Right atrium auricular region (tissue), 2 donors: Measurements from ENCODE around the gene C5orf46. TPM values are rescaled to one million over a fixed set of nuclear protein-coding genes. Genes with fewer than 3 reads are reported as not detected.
"Not testable (repeated sequence)": the region's sequence is repeated elsewhere in the genome, so short reads cannot be mapped to it uniquely, and the experiment has no call there.

Source experiments
- DNase-seq: peaks from one replicate; pipeline ENCODE4 v3.0.0-alpha.2; 2019; ENCODE audit warnings: low spot score
- H3K27ac ChIP-seq, 2 donors: fragments of 200-600 bp; sonication (generic); 1 replicate in 1 of 2; 2 replicates in 1 of 2; pipeline ENCODE4 v1.5.1; 2016 to 2019
- H3K27me3 ChIP-seq, 2 donors: fragments of 200-600 bp; sonication (generic); one replicate each; pipeline versions ENCODE4 v1.5.1 to v1.6.0; 2017 to 2019
- H3K36me3 ChIP-seq: fragments of 200-600 bp; sonication (generic); one replicate; pipeline ENCODE4 v1.5.1; 2016
- H3K4me1 ChIP-seq, 2 donors: fragments of 200-600 bp; sonication (generic); one replicate each; pipeline versions ENCODE4 v1.5.1 to v1.6.0; 2017 to 2019
- H3K4me3 ChIP-seq, 2 donors: fragments of 200-600 bp; sonication (generic); 1 replicate in 1 of 2; 2 replicates in 1 of 2; pipeline ENCODE4 v1.5.1; 2017 to 2019; ENCODE audit warnings: mild to moderate bottlenecking in 1 of 2, moderate library complexity in 1 of 2
- H3K9me3 ChIP-seq, 2 donors: fragments of 200-600 bp; sonication (generic); one replicate each; pipeline ENCODE4 v1.5.1; 2019
- total RNA-seq, 2 donors: library from RNA; depleted of rRNA; stranded (reverse); fragments of >200 nt; gene quantifications; one replicate each; pipeline ENCODE4 v1.1.0, GENCODE V29; 2016
- TF ChIP-seq, protein P1 (sequence below), 2 donors: fragments of 200-600 bp; sonication (generic); IDR thresholded peaks; one replicate each; pipeline ENCODE4 v1.5.1; 2019; ENCODE audit warnings: antibody characterized with exemption in 2 of 2

The C5orf46 gene
- 1 to 10 TPM in 1 of 2 donors, not detected in 1; 2.7 TPM for total RNA-seq

DNA sequence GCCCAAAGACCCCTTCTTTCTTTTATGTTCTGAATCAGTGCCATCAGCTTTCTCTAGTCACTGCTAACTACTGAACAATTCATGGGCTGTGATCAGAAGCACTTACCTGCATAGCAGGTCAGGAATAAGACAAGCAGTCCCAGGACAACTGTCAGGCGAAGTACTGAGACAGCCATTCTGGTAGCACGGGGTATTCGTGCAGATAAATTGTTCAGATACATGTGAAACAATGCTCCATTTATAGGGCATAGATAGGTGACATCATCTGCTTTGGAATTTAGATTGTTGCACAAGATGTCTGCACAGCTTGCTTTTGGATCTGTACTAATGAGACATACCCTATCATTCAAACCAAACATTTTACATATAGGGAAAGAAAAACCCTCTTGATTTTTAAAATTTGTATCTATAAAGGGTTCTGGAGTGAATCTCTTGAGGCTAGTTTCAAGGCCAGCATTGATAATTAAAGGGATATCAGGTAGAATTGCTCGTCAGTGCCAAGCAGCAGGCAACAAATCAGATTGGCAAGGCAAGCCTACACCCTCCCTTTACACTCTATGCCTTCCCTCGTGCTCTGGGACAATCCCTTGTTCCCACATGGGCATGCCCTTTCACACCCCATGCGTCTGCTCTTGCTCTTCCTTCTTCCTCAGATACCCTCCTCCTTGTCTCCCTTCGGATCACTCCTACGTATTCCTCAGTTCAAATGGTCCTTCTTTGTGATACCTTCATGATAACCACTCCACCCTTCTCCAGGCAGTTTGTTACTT, at the start of gene C5orf46:
C5orf46 (minus strand) TSS at position 213 of the 770 bp plus-strand sequence; CDS start at position 176, 37 bp downstream.
- H3K4me3 ChIP-seq = no peak within 1 kb of the TSS
- DNase-seq = no peak
- peaks cover 0 to 15% of the 10 kb centered on the region in 2 donors for H3K4me1 ChIP-seq
- H3K36me3 ChIP-seq = no peaks in the 10 kb centered on the region
- H3K27ac ChIP-seq = peak within 1 kb of the TSS in 1 of 2 donors; percentile 19
- TF ChIP-seq, protein P1, sequence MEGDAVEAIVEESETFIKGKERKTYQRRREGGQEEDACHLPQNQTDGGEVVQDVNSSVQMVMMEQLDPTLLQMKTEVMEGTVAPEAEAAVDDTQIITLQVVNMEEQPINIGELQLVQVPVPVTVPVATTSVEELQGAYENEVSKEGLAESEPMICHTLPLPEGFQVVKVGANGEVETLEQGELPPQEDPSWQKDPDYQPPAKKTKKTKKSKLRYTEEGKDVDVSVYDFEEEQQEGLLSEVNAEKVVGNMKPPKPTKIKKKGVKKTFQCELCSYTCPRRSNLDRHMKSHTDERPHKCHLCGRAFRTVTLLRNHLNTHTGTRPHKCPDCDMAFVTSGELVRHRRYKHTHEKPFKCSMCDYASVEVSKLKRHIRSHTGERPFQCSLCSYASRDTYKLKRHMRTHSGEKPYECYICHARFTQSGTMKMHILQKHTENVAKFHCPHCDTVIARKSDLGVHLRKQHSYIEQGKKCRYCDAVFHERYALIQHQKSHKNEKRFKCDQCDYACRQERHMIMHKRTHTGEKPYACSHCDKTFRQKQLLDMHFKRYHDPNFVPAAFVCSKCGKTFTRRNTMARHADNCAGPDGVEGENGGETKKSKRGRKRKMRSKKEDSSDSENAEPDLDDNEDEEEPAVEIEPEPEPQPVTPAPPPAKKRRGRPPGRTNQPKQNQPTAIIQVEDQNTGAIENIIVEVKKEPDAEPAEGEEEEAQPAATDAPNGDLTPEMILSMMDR (IDR thresholded peaks at IDR 0.05) = no peak
- no peaks in the 10 kb centered on the region for H3K27me3 ChIP-seq
- no peaks in the 10 kb centered on the region for H3K9me3 ChIP-seq

DNA sequence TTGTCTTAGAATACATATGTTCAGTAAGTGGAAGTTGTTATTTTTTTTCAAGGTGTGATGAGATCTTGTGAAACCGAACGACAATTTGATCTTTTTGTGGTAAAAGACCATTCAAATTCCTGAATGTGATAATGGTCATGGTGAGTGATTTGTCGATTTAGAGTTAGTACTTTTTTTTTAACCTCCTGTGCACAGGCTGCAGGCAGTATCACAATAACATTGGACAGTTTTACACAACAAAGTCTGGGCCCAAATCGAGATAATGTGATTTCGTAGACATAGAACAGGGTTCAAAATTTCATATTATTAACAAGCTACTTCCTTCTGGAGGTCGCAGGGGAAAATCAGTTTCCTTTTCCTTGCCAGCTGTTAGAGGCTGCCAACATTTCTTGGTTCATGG, 48.6 kb upstream of the C5orf46 start:
- TF ChIP-seq, protein P1 (IDR thresholded peaks at IDR 0.05) = no peak
- DNase-seq = no peak
- H3K4me1 ChIP-seq = no peaks in the 10 kb centered on the region
- H3K9me3 ChIP-seq = no peaks in the 10 kb centered on the region
- H3K36me3 ChIP-seq = no peaks in the 10 kb centered on the region
- H3K27ac ChIP-seq = no peak overlapping the region
- H3K27me3 ChIP-seq = no peaks in the 10 kb centered on the region
- H3K4me3 ChIP-seq = no peak overlapping the region

DNA sequence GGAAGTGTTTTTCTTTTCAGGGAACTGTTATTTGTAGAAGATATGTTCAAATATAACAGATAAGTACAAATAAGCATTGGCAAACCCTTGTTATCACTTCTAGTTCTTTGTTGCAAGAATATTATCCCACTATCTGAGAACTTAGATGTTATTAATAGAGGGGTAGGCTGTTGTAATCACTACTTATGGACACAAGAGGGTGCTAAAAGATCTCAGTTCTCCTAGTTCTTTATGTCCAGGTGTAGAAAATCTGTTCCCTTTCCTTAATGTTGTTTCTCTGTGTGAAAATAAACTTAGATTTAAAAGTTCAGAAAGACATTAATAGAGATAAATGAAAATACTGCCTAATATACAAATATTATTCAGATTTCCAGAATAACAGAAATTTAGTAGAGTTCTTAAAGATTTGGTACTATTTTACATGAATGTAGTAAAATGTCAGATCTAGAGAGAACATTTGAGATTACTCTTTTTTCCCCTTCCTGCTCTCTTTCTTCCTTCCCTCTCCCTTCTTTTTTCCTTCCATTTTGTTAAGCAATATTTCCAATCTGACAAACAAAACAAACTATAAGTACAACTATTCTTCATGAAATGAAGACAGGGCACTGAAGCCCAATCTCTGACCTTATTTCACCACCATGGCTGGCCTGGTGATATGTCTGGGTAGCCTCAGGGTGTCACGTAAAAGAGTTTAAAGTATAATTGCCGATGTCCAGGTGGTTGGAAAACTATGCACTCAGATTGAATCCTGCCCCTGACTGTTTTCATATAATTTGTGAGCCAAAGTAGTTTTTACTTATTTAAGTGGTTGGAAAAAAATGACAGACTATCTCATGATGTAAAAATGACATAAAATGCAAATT, 43.6 kb upstream of the C5orf46 start:
- Histone ChIP-seq H3K27ac (no peak overlapping the region), H3K27me3 (no peaks in the 10 kb centered on the region), H3K4me1 (no peaks in the 10 kb centered on the region), H3K36me3 (no peaks in the 10 kb centered on the region), H3K4me3 (no peak overlapping the region), H3K9me3 (no peaks in the 10 kb centered on the region)
- TF ChIP-seq, protein P1 (IDR thresholded peaks at IDR 0.05) = peak; percentile 48 to 77
- no peak for DNase-seq

DNA sequence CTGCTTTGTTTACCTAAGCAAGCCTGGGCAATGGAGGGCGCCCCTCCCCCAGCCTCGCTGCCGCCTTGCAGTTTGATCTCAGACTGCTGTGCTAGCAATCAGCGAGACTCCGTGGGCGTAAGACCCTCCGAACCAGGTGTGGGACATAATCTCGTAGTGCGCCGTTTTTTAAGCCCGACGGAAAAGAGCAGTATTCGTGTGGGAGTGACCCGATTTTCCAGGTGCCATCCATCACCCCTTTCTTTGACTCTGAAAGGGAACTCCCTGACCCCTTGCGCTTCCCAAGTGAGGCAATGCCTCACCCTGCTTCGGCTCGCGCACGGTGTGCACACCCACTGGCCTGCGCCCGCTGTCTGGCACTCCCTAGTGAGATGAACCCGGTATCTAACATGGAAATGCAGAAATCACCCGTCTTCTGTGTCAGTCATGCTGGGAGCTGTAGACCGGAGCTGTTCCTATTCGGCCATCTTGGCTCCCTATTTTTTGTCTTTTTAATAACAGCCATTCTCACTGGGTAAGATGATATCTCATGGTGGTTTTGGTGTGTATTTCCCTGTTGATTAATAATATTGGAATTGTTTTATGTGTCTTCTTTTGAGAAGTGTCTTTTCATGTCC, 40.4 kb upstream of the C5orf46 start:
- H3K9me3 ChIP-seq, H3K4me1 ChIP-seq, H3K27me3 ChIP-seq, DNase-seq, H3K4me3 ChIP-seq, H3K27ac ChIP-seq, H3K36me3 ChIP-seq: not testable (repeated sequence)

DNA sequence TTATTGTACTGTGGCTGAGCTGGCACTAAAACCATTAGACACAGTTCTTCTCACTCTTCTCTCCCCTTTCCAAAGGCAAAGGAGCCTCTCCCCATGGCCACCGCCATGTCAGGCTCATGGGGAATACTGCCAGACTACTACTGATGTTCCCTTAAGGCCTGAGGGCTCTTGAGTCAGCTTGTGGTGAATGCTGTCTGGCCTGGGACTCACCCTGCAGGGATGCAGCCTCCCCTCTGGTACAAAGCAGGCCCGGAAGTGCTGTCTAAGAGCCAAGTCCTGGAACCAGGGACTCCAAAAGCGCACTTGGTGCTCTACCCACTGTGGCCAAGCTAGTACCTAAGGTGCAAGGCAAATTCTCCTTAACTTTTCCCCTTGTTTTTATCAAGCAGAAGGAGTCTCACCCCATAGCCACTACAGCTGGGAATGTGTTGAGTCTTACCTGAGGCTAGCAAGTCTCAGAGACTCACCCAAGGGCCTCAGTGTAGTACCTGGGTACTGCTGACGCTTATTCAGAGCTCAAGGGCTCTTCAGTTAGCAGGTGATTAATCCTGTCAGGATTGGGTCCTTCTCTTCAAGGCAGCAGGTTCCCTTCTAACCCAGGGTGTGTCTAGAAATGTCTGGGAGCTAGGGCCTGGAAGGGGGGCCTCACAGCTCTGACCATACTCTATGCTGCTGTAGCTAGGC, 33.2 kb upstream of the C5orf46 start:
- Histone ChIP-seq H3K4me3 (no peak overlapping the region), H3K4me1 (no peaks in the 10 kb centered on the region), H3K27ac (no peak overlapping the region), H3K36me3 (no peaks in the 10 kb centered on the region), H3K9me3 (no peaks in the 10 kb centered on the region), H3K27me3 (no peaks in the 10 kb centered on the region)
- DNase-seq = no peak
- TF ChIP-seq, protein P1 (IDR thresholded peaks at IDR 0.05) = no peak
